RWPE1 (cell line): ENCODE results near the gene LDLRAD4.

ENCODE experiments used
- CTCF ChIA-PET: fragments of 350-600 bp; sonication (Branson Sonifier 250); formaldehyde crosslinking; extraction: SDS; loops from one replicate; lab custom pipeline; 2021; lab: Yijun Ruan, JAX
- POLR2A ChIA-PET: fragments of 400-600 bp; formaldehyde crosslinking; extraction: SDS; loops from one replicate; lab custom pipeline; 2020; ENCODE audit warnings: antibody characterized with exemption; ENCODE audit not compliant: low non-redundant PET; lab: Yijun Ruan, JAX
- DNase-seq: peaks from one replicate; pipeline ENCODE4 v3.0.0; 2012; ENCODE audit warnings: low spot score
- H3K27ac ChIP-seq: fragments of 450-650 bp; 2 replicates; pipeline ENCODE4 v1.5.1; 2017
- CTCF ChIP-seq: fragments of 450-650 bp; conservative IDR thresholded peaks from 2 replicates; pipeline ENCODE4 v1.5.1; 2017; ENCODE audit warnings: low read depth, mild to moderate bottlenecking

The LDLRAD4 gene

GRCh38 chr18:13313006-13313686 lies 94.6 kb downstream of the LDLRAD4 start:
- POLR2A ChIA-PET: no interaction called here
- CTCF ChIA-PET: interaction anchor here (0.6 kb wide), 1 partner anchor 31 kb away, joined by 4 read pairs; no protein-coding TSS in a partner anchor
- DNase-seq: no peak
- H3K27ac ChIP-seq: no peak overlapping the region
- no peak for TF ChIP-seq CTCF

GRCh38 chr18:13315000-13315399 lies 96.4 kb downstream of the LDLRAD4 start:
- TF ChIP-seq CTCF: no peak
- DNase-seq: no peak
- no peak overlapping the region for H3K27ac ChIP-seq
- POLR2A ChIA-PET: no interaction called here
- CTCF ChIA-PET: no interaction called here

- POLR2A ChIA-PET: no interaction called here
- CTCF ChIA-PET: no interaction called here
Observed at GRCh38 chr18:13316063-13316462, 97.5 kb downstream of the LDLRAD4 start.

GRCh38 chr18:13317801-13318200 lies 99.2 kb downstream of the LDLRAD4 start:
- POLR2A ChIA-PET: interaction anchor here (0.6 kb wide), 1 partner anchor 428 kb away, joined by 7 read pairs; no protein-coding TSS in a partner anchor
- TF ChIP-seq CTCF: no peak
- no peak for DNase-seq
- CTCF ChIA-PET: no interaction called here
- no peak overlapping the region for H3K27ac ChIP-seq

More at GRCh38 chr18:13316063-13316462, 97.5 kb downstream of the LDLRAD4 start:
- TF ChIP-seq CTCF: no peak
- H3K27ac ChIP-seq: no peak overlapping the region
- DNase-seq: no peak

GRCh38 chr18:13318731-13319501 lies 100.4 kb downstream of the LDLRAD4 start:
- H3K27ac ChIP-seq: no peak overlapping the region
- ChIA-PET POLR2A (no interaction called here), CTCF (no interaction called here)
- DNase-seq: no peak
- no peak for TF ChIP-seq CTCF

GRCh38 chr18:13319629-13320028 lies 101.1 kb downstream of the LDLRAD4 start:
- no peak for TF ChIP-seq CTCF
- ChIA-PET POLR2A (no interaction called here), CTCF (no interaction called here)
- no peak for DNase-seq
- H3K27ac ChIP-seq: no peak overlapping the region
